ENCODE data around the gene EFNB2.

EFNB2 gene

DNA sequence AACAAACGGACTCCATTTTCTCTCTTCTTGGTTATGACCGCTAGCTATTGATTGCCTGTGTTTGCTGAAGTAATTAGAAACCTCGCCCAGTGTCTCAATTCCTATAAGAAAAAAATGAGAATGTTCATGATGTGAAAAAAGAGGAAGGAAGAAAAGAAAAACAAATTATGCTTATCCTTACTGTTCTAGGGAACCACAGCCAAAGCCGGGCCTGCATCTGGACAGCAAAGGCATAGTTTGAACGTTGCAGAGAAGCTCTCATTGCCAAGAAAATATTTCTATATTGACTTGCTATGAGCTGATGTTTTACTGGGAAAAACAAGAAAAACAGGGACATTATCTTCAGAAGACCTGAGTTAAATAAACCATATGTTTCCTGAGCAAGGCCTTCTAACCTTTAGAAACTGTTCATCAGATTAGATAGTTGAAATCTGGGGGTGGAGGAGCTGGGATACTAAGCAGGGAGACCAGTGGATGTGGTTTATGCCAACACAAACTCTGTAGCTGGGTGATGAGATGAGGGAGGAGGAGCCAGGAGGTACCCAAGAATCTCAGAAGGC lies 55.0 kb downstream of the EFNB2 start:
- H3K4me3 ChIP-seq (ENCODE audit: low read depth, low read length) = no peak overlapping the region
- TF ChIP-seq, protein P1, sequence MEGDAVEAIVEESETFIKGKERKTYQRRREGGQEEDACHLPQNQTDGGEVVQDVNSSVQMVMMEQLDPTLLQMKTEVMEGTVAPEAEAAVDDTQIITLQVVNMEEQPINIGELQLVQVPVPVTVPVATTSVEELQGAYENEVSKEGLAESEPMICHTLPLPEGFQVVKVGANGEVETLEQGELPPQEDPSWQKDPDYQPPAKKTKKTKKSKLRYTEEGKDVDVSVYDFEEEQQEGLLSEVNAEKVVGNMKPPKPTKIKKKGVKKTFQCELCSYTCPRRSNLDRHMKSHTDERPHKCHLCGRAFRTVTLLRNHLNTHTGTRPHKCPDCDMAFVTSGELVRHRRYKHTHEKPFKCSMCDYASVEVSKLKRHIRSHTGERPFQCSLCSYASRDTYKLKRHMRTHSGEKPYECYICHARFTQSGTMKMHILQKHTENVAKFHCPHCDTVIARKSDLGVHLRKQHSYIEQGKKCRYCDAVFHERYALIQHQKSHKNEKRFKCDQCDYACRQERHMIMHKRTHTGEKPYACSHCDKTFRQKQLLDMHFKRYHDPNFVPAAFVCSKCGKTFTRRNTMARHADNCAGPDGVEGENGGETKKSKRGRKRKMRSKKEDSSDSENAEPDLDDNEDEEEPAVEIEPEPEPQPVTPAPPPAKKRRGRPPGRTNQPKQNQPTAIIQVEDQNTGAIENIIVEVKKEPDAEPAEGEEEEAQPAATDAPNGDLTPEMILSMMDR (IDR thresholded peaks at IDR 0.05; ENCODE audit: low read depth, low read length) = no peak
- in situ Hi-C loops (cut with HindIII; ENCODE audit: low sequenced_read_pairs) = no loop called here
- no peak for DNase-seq (ENCODE audit: low read depth, low spot score)

DNA sequence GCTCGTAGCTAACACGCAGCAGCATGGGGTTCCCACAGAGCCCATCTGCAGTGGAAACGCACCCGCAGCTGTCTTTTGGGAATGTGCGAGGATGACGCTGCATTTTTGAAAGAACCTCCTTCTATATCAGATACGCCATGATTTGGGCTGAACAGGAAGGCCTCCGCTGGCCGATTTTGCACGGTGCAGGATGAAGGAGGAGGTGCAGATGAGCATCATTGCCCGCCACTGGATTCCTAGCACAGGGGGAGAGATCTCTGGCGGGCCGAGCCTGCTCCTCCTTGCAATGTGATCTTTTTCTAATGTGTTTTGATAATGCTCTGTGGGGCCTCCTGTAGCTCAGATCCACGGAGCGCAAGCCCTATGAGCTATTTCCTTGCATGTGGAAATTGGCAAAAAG lies 55.5 kb downstream of the EFNB2 start:
- TF ChIP-seq, protein P1 (IDR thresholded peaks at IDR 0.05; ENCODE audit: low read depth, low read length) = no peak
- DNase-seq (ENCODE audit: low read depth, low spot score) = peak; percentile 76
- in situ Hi-C loops (cut with HindIII; ENCODE audit: low sequenced_read_pairs) = no loop called here

DNA sequence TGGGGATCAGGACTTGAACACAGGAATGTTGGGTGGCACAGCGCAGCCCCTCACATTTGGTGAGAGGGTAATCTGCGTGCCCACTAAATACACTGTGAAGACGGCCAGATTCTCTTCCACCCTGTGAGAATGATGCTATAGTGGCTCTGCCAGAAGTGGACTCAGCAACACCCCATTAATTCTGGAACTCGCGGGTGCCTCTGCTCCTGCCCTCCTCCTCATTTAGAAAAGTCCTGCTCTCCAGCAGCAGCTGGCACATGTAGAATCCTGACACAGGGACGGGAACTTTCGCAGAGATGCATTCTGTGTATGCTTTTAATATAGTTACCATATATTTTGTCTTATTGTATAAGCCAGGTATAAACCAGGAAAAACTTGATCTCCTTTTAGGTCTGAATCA lies 57.3 kb downstream of the EFNB2 start:
- in situ Hi-C loops (cut with HindIII; ENCODE audit: low sequenced_read_pairs) = no loop called here
- TF ChIP-seq, protein P1 (IDR thresholded peaks at IDR 0.05; ENCODE audit: low read depth, low read length) = no peak
- no peak for DNase-seq (ENCODE audit: low read depth, low spot score)
- H3K4me3 ChIP-seq (ENCODE audit: low read depth, low read length) = no peak overlapping the region

More for the DNA sequence above, 55.5 kb downstream of the EFNB2 start:
- no peak overlapping the region for H3K4me3 ChIP-seq (ENCODE audit: low read depth, low read length)

DNA sequence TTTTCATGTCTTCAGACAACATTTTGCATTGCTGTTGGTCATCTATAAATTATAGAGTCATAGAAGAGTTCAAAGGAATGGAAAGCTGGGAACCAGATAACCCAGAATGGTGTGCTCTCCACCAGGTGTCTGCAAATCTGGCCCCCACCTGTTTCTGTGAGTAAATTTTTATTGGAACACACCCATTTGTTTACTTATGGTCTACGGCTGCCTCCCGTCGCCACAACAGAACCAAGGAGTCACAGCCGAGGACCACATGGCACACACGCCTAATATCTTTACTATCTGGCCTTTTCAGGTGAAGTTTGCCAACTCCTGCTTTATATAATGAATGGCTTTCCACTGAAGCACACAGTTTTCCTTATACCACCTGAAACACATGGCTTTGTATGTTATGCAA lies 58.2 kb downstream of the EFNB2 start:
- in situ Hi-C loops (cut with HindIII; ENCODE audit: low sequenced_read_pairs) = no loop called here
- H3K4me3 ChIP-seq (ENCODE audit: low read depth, low read length) = no peak overlapping the region
- DNase-seq (ENCODE audit: low read depth, low spot score) = no peak
- TF ChIP-seq, protein P1 (IDR thresholded peaks at IDR 0.05; ENCODE audit: low read depth, low read length) = no peak

DNA sequence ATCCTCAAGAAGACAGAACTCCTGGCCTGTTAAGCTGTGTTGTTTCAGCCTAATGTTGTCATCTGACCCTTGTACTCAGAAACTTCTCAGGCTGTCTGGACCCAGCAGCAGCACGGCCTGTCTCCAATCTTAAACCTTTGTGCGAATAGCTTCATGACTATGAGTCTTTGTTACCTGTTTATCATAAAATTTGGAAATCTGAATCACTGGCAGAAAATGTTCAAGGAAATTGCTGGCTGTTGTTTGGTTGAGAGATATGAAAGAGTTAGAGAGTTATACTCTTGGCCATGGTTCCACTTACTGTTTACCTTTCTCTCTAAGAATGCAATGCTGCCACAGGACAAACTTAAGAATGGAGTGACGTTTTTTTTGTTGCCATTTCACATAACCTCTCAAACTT lies 59.6 kb downstream of the EFNB2 start:
- no peak overlapping the region for H3K4me3 ChIP-seq (ENCODE audit: low read depth, low read length)
- in situ Hi-C loops (cut with HindIII; ENCODE audit: low sequenced_read_pairs) = no loop called here
- DNase-seq (ENCODE audit: low read depth, low spot score) = no peak
- TF ChIP-seq, protein P1 (IDR thresholded peaks at IDR 0.05; ENCODE audit: low read depth, low read length) = no peak

DNA sequence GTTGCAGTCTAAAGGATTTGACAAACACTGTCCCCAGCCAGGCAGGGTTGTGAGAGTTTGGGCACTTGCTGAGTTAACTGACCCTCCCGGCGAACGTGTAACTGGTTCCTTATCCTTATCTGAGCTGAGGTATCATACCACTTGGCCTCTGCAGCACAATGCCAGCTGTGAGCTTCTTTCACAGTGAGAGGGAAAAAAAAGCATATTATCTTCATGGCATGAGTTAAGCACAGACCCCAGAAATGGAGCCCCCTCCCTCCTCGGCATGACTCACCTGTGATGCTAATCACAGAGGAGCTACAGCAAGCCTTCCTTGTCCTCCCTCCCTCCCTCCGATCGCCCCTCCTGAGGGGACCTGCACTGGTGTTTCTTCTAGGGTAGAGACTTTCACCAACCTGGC lies 60.5 kb downstream of the EFNB2 start:
- in situ Hi-C loops (cut with HindIII; ENCODE audit: low sequenced_read_pairs) = no loop called here
- TF ChIP-seq, protein P1 (IDR thresholded peaks at IDR 0.05; ENCODE audit: low read depth, low read length) = no peak
- DNase-seq (ENCODE audit: low read depth, low spot score) = no peak
- no peak overlapping the region for H3K4me3 ChIP-seq (ENCODE audit: low read depth, low read length)

DNA sequence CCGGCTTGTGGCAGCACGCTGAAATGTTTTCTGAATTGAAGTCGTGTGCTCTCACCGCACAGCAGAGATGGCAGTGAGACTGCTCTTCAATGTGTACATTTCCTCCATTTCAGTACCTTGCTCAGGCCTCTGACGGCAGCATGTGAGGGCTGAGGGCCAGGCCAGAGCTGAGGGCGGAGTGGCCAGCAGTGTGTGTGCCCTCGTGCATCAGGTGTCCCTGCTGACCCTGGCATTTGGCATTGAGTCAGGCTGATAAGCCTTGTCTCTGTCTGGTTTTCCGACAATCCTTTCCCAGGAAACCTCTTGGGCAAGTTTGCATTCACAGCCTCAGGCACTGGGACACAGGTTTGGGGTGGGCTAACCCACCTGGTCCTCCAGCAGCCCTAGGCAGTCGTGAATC lies 62.3 kb downstream of the EFNB2 start:
- no peak for DNase-seq (ENCODE audit: low read depth, low spot score)
- TF ChIP-seq, protein P1 (IDR thresholded peaks at IDR 0.05; ENCODE audit: low read depth, low read length) = no peak
- H3K4me3 ChIP-seq (ENCODE audit: low read depth, low read length) = no peak overlapping the region
- in situ Hi-C loops (cut with HindIII; ENCODE audit: low sequenced_read_pairs) = no loop called here

All from astrocyte of the spinal cord (primary cell).